GM19025 (cell line): Measurements from ENCODE around the gene DCAF6.

ENCODE experiments used
- ATAC-seq: cut with Tn5 transposase; IDR thresholded peaks from one replicate; pipeline ENCODE4 v1.9.1; 2021; ENCODE audit warnings: mild to moderate bottlenecking, low read depth, moderate library complexity; ENCODE audit not compliant: unreplicated experiment

DCAF6 gene

DNA sequence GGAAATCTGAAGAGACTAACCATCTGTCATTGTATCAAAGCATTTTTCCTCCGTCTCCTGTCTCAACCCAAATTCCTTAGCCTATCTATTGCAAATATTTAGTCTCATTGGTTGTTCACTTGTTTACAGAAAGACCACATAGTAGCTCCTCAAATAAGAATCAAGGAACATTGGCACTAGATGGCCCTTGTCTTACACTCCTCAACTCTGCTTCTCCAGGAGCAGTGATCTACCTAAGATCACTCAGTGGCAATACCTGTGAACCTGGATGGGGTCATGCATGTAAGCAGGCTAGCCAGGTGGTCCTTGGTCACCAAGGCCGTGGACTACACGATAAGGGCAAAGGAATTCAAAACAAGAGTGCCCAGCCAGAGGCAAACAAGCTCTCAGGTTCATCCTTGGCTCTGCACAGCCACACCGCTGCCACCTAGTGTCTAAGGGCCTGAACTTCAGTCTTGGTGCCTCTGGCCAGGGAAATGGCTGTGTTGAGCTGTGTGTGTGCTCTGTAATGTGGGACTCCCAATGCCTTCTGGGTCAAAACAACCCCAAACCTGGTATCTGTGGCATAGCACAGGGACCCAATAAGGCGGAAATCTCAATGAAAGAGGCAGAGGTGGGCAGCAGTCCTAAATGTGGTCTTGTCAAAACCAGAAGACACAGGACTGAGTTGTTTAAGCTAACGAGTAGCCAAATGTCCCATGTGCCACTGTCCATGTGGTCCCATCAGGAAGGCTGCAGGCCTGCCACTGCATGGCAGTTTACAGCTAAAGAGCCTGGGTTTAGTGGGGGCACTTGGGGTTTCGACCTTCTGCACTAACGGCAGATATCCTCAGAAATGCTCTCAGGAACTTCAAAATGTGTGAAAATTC is 145.8 kb downstream of the DCAF6 start:
- ATAC-seq = peak; percentile 71

DNA sequence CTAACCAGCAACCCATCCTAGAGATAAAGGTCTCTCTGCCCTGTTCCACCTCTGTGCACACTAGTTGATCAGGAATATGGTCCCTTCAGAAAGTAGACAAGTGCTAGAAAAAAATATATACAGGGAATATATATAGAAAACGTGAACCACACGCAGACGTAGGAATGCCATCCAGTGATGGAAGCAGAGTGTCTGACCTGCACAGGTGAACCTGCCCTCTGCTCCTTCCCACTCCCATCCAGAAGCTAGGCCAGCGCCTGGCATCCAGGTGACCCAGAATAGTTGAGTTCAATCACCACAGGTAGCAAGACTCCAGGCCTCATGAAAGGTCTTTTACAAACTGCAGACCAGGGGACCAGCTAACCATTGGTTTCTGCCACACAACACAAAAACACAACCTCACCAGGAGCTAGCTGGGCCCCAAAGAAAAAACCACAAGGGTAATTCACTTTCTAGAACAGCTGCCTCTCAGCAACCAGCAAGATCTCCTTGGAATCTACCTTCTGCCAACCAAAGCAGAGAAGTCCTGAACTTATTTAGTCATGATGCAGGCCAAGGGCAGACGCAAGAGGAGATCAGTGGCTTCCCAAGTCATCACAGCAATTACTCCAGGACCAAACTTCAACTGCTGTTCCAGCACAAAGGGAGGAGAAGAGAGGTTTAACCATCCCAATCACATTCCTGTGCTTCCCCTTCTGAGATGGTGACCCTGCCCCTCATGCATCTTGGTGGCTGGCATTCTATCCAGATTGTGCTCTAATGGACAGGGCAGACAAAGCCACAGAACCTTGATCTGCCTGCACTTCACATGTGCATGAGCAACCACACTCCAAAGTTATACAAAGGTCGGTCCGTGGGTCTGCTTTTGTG is 147.2 kb downstream of the DCAF6 start:
- ATAC-seq = no peak

DNA sequence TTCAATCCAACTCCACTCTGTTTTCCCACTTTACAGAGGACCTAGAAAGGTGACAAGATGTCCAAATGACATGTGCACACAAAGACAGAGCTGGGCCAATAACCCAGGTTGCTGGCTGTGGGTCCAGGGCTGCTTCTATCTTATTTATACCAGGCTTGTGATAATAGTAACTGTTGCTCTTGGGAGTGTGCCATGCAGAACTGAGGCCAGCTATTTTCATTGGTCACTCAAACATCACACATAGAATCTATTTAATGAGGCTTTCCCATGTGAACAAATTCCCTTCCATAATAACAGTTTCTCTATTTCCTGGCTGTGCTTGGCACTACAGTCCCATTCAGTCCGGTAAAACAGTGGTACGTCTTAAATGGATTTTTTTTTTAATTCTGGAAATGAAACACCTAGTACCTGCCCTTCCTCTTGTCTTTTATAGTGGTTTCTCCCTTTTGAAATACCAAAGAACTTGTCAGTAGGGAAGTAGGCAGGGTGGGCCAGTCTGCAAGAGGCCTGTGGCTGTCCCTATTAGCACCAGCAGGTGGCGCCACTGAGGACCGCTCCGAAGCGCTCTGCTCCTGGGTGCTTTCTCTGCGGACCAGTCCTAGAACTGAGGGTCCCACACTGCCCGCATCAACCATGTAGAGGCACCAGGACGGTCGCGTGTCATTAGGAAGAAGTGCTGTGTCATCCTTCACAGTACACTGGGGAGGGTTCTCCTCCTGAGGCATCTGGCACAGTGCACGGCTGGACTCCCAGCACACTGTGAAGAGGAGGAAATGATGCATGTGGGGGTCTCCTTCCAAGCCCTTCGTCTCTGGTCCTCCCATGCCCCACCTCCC is 148.1 kb downstream of the DCAF6 start:
- ATAC-seq = no peak

DNA sequence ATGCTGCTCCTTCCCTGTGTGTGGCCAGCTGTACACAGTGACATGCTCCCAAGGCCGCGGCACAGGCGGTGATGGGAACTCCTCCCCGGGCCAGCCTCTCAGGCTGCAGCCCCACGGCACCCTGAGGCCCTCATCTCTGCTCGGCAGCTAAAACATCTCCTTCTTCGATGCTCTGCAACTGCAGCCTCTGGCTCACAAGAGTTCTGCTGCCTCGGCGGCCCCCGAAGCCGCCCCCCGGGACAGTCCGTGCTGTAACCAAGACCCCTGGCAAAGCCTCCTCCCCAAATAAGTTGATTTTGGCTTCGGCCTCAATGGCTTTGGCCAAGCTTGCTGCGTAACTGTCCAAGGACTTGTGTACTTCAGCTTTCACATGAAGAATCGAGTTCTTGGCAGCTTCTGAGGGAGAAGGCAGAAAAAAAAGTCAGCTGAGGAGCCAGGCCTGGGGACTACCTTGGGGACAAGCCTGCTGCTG is 149.0 kb downstream of the DCAF6 start:
- ATAC-seq = no peak

GRCh38 chr1:168086438-168086837 is 150.0 kb downstream of the DCAF6 start:
- no peak for ATAC-seq

DNA sequence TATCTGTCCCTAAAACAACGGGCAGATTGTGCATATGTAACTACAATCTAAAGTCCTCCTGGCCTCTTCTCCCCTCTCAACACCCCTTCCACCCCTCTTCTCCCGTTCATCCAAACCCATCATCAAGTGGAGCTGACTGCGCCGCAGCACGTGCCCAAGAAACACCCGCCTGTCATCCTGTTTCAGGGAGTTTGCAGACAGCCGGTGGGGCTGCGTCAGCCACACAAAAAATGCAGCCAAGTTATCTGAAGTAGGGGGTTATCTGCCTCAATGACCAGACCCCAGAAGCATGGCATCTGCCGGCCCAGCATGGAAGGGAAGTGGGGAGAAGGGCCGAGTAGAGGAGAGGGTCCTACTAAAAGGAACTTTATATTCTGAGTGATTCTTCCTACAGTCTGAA is 151.2 kb downstream of the DCAF6 start:
- no peak for ATAC-seq

GRCh38 chr1:168088511-168089325 is 152.2 kb downstream of the DCAF6 start:
- no peak for ATAC-seq

GRCh38 chr1:168089326-168089978 is 153.0 kb downstream of the DCAF6 start:
- no peak for ATAC-seq

DNA sequence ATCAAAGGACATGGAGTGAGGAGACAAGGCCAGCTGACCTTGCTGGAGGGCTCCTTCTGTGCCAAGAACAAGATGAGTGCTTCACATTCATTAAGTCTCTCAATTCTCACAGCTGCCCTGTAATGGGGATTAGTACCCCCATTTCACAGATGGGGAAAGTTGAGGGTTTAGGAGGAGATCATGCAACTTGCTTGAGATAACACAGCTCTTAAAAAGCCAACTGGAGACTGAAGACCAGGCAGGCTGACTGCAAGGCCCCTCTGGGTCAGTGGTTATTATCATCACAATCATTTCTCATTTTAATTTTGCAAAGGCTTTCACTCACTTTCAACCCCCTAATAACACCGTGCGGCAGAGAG is 153.5 kb downstream of the DCAF6 start:
- ATAC-seq = no peak

- no peak for ATAC-seq
Measured at GRCh38 chr1:168090395-168090794, 153.9 kb downstream of the DCAF6 start.

- no peak for ATAC-seq
Measured at GRCh38 chr1:168091063-168091462, 154.6 kb downstream of the DCAF6 start.

- ATAC-seq = no peak
Measured at GRCh38 chr1:168091720-168092550, 155.5 kb downstream of the DCAF6 start.

GRCh38 chr1:168092566-168093355 is 156.3 kb downstream of the DCAF6 start:
- ATAC-seq = no peak

GRCh38 chr1:168093616-168094015 is 157.1 kb downstream of the DCAF6 start:
- ATAC-seq = no peak

DNA sequence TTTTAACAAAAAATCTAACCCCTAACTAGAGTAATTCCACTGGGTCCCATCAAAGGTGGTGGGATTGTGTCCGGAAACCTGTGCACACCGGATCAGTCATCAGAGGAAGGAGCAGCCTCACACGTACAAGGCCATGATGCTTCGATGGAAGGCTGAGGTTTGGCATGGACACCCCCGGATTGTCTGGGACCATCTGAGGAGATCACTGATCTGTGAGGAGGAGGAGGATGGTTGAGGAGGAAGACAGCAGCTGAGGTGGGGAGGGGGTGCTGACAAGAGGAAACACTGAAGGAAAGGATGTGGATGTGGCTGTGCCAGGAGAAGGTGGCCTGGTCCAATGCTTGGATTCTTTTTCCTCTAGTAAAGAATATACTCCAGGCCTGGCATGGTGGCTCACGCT is 159.0 kb downstream of the DCAF6 start:
- no peak for ATAC-seq

- ATAC-seq = no peak
Measured at GRCh38 chr1:168096296-168097165, 160.0 kb downstream of the DCAF6 start.
